ENCODE data around the gene FH.

DNA sequence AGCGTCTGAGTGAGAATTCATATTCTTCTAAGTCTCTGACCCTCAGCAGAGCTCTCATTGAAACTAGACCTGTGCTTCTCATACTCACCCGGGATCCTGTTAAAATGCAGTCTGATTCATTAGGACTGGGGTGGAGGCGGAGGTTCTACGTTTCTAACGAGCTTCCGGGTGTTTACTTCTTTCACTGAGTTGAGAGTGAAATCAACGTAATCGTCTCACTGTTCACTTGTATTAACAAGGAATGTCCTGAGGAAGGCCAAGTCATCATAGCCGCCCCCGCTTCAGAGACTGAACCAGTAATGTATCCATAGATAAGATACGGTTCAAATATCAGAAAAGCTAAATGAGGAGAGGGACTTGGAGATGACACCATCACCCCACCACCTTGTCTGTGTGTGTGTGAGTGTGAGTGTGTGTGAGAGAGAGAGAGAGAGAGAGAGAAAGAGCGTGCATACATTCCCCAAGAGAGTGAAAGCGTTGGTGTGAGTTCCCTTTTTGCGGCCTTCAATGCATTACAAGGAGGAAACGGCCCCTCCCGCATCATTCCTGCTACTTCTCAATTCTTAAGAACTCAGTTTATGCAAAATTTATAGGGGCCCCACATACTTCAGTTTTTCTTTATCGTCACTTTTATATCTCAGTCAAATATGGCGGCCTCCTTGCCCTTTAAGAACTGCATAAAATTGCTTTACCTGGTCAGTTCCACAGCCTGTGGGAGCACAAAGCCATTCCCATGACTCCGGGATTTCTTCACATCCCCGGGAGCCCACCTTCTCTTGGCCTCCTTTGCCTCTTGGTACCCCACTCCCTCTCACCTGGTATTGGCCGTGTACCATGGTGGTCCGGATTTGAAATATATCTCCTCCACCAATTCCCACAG, 32.4 kb upstream of the FH start:
- TF ChIP-seq, protein P1, sequence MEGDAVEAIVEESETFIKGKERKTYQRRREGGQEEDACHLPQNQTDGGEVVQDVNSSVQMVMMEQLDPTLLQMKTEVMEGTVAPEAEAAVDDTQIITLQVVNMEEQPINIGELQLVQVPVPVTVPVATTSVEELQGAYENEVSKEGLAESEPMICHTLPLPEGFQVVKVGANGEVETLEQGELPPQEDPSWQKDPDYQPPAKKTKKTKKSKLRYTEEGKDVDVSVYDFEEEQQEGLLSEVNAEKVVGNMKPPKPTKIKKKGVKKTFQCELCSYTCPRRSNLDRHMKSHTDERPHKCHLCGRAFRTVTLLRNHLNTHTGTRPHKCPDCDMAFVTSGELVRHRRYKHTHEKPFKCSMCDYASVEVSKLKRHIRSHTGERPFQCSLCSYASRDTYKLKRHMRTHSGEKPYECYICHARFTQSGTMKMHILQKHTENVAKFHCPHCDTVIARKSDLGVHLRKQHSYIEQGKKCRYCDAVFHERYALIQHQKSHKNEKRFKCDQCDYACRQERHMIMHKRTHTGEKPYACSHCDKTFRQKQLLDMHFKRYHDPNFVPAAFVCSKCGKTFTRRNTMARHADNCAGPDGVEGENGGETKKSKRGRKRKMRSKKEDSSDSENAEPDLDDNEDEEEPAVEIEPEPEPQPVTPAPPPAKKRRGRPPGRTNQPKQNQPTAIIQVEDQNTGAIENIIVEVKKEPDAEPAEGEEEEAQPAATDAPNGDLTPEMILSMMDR (IDR thresholded peaks at IDR 0.05) = no peak
- no peak for TF ChIP-seq POLR2A (IDR thresholded peaks at IDR 0.05)

Data from adrenal gland (tissue), 5 donors.